K562 (cell line): ENCODE measurements around the gene GRAMD1B.

Source experiments
- DDX20 ChIP-seq: fragments of 450-650 bp; IDR thresholded peaks from 2 replicates; pipeline ENCODE4 v1.6.1; 2016; ENCODE audit warnings: missing genetic modification characterization, low read depth, mild to moderate bottlenecking, missing compliant biosample characterization, moderate library complexity
- GABPA ChIP-seq: fragments of 200-800 bp; sonication (Bioruptor generic); conservative IDR thresholded peaks from 2 replicates; pipeline ENCODE4 v1.6.1; 2016; ENCODE audit warnings: low read depth, missing genetic modification characterization, missing compliant biosample characterization
- ZNF12 ChIP-seq: sonication (generic); formaldehyde crosslinking; IDR thresholded peaks from 2 replicates; pipeline ENCODE4 v1.4.0; 2020; ENCODE audit warnings: mild to moderate bottlenecking, missing genetic modification reagents
- ZNF133 ChIP-seq: fragments of 250-450 bp; sonication (Bioruptor Pico); IDR thresholded peaks from 2 replicates; pipeline ENCODE4 v1.4.0; 2020; ENCODE audit warnings: mild to moderate bottlenecking
- TF ChIP-seq, protein P1 (sequence below): fragments of 150-350 bp; conservative IDR thresholded peaks from 2 replicates; pipeline ENCODE4 v1.6.1; 2014; ENCODE audit warnings: low read length
- TF ChIP-seq, protein P2 (sequence below): sonication (generic); formaldehyde crosslinking; IDR thresholded peaks from 2 replicates; pipeline ENCODE4 v1.8.1; 2022; ENCODE audit warnings: missing genetic modification reagents
- TF ChIP-seq, protein P3 (sequence below): sonication (generic); formaldehyde crosslinking; IDR thresholded peaks from 2 replicates; pipeline ENCODE4 v1.8.1; 2023; ENCODE audit warnings: mild to moderate bottlenecking, missing genetic modification reagents
- TF ChIP-seq, protein P4 (sequence below): fragments of 250-450 bp; sonication (Bioruptor Pico); IDR thresholded peaks from 2 replicates; pipeline ENCODE4 v1.4.0; 2020; ENCODE audit warnings: mild to moderate bottlenecking
- TF ChIP-seq, protein P5 (sequence below), 3 experiments: IDR thresholded peaks in 2 of 3; conservative IDR thresholded peaks in 1 of 3; 2 replicates each; pipeline ENCODE4 v1.5.1; 2011 to 2012; ENCODE audit warnings: low read length in 3 of 3, mild to moderate bottlenecking in 3 of 3, control low read depth in 2 of 3, improper control_type of control experiment in 1 of 3, inconsistent platforms in 1 of 3, low read depth in 1 of 3, mixed read lengths in 1 of 3, moderate library complexity in 1 of 3; ENCODE audit not compliant: insufficient read depth in 2 of 3
- TF ChIP-seq, protein P6 (sequence below): fragments of 450-650 bp; IDR thresholded peaks from 2 replicates; pipeline ENCODE4 v1.6.1; 2017; ENCODE audit warnings: mild to moderate bottlenecking, moderate library complexity

DNA sequence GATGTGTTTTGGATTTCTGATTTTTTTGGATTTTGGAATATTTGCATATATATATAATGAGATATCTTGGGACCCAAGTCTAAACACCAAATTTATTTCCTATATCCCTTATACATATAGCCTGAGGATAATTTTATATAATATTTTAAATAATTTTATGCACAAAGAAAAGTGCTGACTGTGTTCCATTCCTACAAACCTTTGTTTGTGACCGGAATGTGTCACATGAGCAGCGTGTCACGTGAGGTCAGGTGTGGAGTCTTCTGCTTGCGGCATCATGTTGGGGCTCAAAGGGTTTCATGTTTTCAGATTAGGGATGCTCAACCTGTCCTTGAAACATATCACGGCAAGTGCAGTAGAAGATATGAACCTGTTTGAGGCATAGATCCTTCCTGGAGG lies 158.8 kb downstream of the GRAMD1B start:
- TF ChIP-seq, protein P1, sequence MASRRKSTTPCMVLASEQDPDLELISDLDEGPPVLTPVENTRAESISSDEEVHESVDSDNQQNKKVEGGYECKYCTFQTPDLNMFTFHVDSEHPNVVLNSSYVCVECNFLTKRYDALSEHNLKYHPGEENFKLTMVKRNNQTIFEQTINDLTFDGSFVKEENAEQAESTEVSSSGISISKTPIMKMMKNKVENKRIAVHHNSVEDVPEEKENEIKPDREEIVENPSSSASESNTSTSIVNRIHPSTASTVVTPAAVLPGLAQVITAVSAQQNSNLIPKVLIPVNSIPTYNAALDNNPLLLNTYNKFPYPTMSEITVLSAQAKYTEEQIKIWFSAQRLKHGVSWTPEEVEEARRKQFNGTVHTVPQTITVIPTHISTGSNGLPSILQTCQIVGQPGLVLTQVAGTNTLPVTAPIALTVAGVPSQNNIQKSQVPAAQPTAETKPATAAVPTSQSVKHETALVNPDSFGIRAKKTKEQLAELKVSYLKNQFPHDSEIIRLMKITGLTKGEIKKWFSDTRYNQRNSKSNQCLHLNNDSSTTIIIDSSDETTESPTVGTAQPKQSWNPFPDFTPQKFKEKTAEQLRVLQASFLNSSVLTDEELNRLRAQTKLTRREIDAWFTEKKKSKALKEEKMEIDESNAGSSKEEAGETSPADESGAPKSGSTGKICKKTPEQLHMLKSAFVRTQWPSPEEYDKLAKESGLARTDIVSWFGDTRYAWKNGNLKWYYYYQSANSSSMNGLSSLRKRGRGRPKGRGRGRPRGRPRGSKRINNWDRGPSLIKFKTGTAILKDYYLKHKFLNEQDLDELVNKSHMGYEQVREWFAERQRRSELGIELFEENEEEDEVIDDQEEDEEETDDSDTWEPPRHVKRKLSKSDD, result no peak
- TF ChIP-seq, protein P2, sequence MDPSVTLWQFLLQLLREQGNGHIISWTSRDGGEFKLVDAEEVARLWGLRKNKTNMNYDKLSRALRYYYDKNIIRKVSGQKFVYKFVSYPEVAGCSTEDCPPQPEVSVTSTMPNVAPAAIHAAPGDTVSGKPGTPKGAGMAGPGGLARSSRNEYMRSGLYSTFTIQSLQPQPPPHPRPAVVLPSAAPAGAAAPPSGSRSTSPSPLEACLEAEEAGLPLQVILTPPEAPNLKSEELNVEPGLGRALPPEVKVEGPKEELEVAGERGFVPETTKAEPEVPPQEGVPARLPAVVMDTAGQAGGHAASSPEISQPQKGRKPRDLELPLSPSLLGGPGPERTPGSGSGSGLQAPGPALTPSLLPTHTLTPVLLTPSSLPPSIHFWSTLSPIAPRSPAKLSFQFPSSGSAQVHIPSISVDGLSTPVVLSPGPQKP (CRISPR knock-in tag), result no peak
- TF ChIP-seq, protein P3, sequence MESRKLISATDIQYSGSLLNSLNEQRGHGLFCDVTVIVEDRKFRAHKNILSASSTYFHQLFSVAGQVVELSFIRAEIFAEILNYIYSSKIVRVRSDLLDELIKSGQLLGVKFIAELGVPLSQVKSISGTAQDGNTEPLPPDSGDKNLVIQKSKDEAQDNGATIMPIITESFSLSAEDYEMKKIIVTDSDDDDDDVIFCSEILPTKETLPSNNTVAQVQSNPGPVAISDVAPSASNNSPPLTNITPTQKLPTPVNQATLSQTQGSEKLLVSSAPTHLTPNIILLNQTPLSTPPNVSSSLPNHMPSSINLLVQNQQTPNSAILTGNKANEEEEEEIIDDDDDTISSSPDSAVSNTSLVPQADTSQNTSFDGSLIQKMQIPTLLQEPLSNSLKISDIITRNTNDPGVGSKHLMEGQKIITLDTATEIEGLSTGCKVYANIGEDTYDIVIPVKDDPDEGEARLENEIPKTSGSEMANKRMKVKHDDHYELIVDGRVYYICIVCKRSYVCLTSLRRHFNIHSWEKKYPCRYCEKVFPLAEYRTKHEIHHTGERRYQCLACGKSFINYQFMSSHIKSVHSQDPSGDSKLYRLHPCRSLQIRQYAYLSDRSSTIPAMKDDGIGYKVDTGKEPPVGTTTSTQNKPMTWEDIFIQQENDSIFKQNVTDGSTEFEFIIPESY, result no peak
- TF ChIP-seq, protein P4, sequence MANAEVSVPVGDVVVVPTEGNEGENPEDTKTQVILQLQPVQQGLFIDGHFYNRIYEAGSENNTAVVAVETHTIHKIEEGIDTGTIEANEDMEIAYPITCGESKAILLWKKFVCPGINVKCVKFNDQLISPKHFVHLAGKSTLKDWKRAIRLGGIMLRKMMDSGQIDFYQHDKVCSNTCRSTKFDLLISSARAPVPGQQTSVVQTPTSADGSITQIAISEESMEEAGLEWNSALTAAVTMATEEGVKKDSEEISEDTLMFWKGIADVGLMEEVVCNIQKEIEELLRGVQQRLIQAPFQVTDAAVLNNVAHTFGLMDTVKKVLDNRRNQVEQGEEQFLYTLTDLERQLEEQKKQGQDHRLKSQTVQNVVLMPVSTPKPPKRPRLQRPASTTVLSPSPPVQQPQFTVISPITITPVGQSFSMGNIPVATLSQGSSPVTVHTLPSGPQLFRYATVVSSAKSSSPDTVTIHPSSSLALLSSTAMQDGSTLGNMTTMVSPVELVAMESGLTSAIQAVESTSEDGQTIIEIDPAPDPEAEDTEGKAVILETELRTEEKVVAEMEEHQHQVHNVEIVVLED (CRISPR knock-in tag), result no peak
- TF ChIP-seq, protein P5, sequence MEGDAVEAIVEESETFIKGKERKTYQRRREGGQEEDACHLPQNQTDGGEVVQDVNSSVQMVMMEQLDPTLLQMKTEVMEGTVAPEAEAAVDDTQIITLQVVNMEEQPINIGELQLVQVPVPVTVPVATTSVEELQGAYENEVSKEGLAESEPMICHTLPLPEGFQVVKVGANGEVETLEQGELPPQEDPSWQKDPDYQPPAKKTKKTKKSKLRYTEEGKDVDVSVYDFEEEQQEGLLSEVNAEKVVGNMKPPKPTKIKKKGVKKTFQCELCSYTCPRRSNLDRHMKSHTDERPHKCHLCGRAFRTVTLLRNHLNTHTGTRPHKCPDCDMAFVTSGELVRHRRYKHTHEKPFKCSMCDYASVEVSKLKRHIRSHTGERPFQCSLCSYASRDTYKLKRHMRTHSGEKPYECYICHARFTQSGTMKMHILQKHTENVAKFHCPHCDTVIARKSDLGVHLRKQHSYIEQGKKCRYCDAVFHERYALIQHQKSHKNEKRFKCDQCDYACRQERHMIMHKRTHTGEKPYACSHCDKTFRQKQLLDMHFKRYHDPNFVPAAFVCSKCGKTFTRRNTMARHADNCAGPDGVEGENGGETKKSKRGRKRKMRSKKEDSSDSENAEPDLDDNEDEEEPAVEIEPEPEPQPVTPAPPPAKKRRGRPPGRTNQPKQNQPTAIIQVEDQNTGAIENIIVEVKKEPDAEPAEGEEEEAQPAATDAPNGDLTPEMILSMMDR (IDR thresholded peaks at IDR 0.05 in 2 of 3, conservative IDR thresholded peaks at IDR 0.05 in 1 of 3; ENCODE audit: insufficient read depth in 2 of 3, low read depth in 1 of 3, low read length in 3 of 3), result no peak
- TF ChIP-seq GABPA (no peak), DDX20 (tag) (no peak), ZNF12 (CRISPR knock-in tag) (no peak), ZNF133 (CRISPR knock-in tag) (no peak)
- TF ChIP-seq, protein P6, sequence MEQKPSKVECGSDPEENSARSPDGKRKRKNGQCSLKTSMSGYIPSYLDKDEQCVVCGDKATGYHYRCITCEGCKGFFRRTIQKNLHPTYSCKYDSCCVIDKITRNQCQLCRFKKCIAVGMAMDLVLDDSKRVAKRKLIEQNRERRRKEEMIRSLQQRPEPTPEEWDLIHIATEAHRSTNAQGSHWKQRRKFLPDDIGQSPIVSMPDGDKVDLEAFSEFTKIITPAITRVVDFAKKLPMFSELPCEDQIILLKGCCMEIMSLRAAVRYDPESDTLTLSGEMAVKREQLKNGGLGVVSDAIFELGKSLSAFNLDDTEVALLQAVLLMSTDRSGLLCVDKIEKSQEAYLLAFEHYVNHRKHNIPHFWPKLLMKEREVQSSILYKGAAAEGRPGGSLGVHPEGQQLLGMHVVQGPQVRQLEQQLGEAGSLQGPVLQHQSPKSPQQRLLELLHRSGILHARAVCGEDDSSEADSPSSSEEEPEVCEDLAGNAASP, result no peak
